Spinal cord (tissue), 10 donors: Measurements from ENCODE around the gene CYP1A2. TPM values are rescaled to one million over a fixed set of nuclear protein-coding genes. Genes with fewer than 3 reads are reported as not detected.
A peak's percentile ranks its signal among the peaks of the same experiment; 100 is the strongest.

ENCODE experiments used
- DNase-seq, 6 donors: peaks; one replicate each; pipeline versions ENCODE4 v3.0.0 to v3.0.0-alpha.2; 2013 to 2015; ENCODE audit warnings: low spot score in 6 of 6, low read depth in 4 of 6
- H3K27ac ChIP-seq: one replicate; pipeline ENCODE4 v1.5.1; 2013; ENCODE audit warnings: low read depth, low read length, control low read depth
- H3K27me3 ChIP-seq: one replicate; pipeline ENCODE4 v1.6.1; 2013; ENCODE audit warnings: low read length; ENCODE audit not compliant: control insufficient read depth, insufficient read depth
- H3K36me3 ChIP-seq: one replicate; pipeline ENCODE4 v1.6.1; 2013; ENCODE audit warnings: low read length; ENCODE audit not compliant: control insufficient read depth, insufficient read depth
- H3K4me1 ChIP-seq: one replicate; pipeline ENCODE4 v1.6.1; 2013; ENCODE audit warnings: low read length; ENCODE audit not compliant: control insufficient read depth, insufficient read depth
- H3K4me3 ChIP-seq: one replicate; pipeline ENCODE4 v1.5.1; 2013; ENCODE audit warnings: low read depth, low read length, control low read depth
- H3K9me3 ChIP-seq: one replicate; pipeline ENCODE4 v1.6.1; 2013; ENCODE audit warnings: low read length; ENCODE audit not compliant: control insufficient read depth, insufficient read depth
- WGBS: methylation state at CpG from one replicate; pipeline ENCODE4 v1.1.5; 2013; ENCODE audit warnings: missing lambda C conversion rate; ENCODE audit not compliant: insufficient coverage; 5-methylcytosine and 5-hydroxymethylcytosine counted together
- polyA plus RNA-seq, 2 donors: library from polyadenylated mRNA; unstranded; fragments of 120-200 nt; gene quantifications; one replicate each; pipeline ENCODE4 v1.2.1, GENCODE V29; 2013; ENCODE audit not compliant: insufficient read length in 2 of 2
- total RNA-seq, 2 donors: library from RNA; depleted of rRNA in 1 of 2; stranded (reverse); fragments of 120-200 nt in 1 of 2; fragments of >200 nt in 1 of 2; gene quantifications; one replicate each; pipeline versions ENCODE4 v1.2.3 to v1.2.4, GENCODE V29; 2013 to 2014
- donor health status: healthy.

Gene CYP1A2
- total and polyA plus RNA-seq, 4 donors, result 0.29 TPM; not detected in 3

DNA sequence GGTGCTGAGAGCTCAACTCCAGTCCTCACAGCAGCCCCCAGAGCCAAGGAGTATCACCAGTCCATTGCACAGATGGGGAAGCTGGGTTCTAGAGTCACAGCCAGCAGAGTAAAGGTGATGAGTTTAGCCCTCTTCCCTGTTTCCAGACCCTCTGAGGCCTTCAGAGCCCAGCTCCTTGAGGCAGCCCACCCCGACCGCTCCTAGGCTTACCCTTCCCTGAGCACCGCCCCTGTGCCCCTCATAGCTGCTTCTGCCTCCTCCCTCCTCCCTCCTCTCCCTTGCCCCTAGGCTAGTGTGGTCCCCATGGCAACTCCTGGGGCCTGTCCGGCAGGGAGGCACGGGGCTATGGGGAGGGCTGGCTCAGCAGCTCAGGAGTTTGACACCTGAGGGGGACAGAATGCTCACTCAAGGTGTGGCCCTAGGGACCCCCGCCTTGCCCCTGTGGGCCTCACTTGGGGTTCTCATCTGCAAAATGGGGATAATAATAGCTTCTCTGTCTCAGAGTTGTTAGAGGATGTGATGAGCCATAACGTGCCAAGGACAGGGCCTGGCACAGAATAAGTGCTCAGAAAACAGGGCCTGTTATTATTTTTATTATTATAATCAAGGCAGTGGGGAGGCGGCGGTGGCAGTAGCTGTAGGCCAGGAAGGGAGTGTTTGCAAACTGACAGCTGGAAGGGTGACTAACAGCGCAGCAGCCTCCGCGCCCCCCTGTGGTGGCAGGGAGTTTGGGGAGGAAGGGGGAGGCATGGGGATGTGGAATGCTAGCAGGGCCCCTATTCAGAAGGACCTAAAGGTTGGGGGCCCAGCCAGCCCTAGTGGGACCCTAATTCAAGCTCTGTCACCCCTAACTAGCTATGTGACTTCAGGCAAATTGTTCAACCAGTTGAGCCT lies 44.7 kb downstream of the CYP1A2 start:
- Histone ChIP-seq H3K27ac (no peak overlapping the region), H3K36me3 (peaks cover 44% of the 10 kb centered on the region), H3K27me3 (no peaks in the 10 kb centered on the region), H3K9me3 (no peaks in the 10 kb centered on the region), H3K4me3 (no peak overlapping the region), H3K4me1 (peaks cover 45% of the 10 kb centered on the region)
- DNase-seq, result no peak
- WGBS, result 64% methylated on average over 10 of the region's 12 CpGs

DNA sequence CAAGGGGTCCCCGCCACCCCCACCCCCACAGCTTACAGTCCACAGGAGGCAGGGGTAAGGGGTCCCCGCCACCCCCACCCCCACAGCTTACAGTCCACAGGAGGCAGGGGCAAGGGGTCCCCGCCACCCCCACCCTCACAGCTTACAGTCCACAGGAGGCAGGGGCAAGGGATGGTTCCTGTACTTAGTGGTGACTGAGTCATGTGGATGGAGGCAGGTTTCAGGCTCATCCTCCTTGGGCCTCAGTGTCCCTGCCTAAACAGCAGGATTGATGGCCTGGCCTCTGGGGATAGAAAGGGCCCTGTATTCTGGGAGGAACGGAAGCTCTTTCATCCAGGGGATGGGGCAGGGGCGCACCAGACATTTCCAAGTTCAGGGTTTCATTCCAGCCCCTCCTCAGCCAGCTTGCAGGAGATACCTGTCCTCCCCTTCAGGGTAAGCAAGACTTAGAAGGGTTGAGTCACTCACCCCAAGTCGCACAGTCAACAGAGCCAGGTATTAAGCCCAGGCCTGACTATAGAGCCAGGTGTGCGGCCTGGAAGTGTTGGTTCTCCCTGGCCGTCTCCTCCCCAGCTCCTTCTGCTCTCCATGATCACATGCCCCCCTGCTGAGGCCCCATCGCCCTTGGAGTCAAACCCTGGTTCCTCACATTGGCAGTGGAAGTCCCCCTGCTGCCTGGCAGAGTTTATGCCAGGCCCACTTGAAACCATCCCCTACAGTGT lies 45.8 kb downstream of the CYP1A2 start:
- Histone ChIP-seq H3K27ac (no peak overlapping the region), H3K4me3 (no peak overlapping the region), H3K36me3 (peaks cover 47% of the 10 kb centered on the region), H3K4me1 (peaks cover 36% of the 10 kb centered on the region), H3K9me3 (no peaks in the 10 kb centered on the region), H3K27me3 (no peaks in the 10 kb centered on the region)
- WGBS, result 85% methylated on average over 5 of the region's 9 CpGs
- DNase-seq, result no peak

DNA sequence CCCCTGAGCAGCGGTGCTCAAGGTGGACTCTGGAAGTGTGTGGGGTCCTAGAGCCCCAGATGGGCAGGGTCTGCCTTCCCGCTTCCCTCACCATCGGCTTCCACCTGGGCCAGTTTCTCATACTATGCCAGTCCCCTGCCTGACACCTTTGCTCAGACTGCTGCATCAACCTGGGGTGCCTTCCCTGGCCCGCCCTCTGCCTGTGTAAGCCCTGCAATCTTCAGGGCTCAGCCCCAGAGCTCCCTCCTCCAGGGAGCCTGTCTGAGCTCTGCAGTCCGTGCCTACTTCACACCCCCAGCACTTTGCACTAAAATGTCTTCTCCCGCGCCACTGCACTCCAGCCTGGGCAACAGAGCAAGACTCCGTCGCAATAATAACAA lies 46.3 kb downstream of the CYP1A2 start:
- peaks cover 47% of the 10 kb centered on the region for H3K36me3 ChIP-seq
- H3K4me1 ChIP-seq, result peaks cover 35% of the 10 kb centered on the region
- no peak overlapping the region for H3K27ac ChIP-seq
- 83% methylated on average over 5 of the region's 9 CpGs for WGBS
- H3K9me3 ChIP-seq, result no peaks in the 10 kb centered on the region
- DNase-seq, result no peak
- H3K27me3 ChIP-seq, result no peaks in the 10 kb centered on the region
- H3K4me3 ChIP-seq, result no peak overlapping the region

DNA sequence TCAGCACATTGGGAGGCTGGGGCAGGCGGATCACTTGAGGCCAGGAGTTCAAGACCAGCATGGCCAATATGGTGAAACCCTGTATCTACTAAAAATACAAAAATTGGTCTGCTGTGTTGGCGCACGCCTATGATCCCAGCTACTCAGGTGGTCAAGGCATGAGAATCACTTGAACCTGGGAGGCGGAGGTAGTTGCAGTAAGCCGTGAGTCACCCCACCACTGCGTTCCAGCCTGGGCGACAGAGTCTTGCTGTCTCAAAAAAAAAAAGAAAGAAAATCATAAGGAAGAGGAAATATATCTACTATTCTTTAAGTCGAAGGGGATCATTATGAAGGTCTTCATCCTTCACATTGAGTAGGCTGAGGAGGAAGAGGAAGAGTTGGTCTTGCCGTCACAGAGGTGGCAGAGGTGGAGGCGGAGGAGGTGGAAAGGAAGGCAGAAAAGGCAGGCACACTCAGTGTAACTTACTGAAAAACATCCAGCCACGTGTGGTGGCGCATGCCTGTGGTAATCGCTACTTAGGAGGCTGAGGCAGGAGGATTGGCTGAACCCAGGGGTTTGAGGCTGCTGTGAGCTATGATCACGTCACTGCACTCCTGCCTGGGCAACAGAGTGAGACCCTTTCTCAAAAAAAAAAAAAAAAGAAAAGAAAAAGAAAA lies 47.5 kb downstream of the CYP1A2 start:
- H3K4me1 ChIP-seq, result peaks cover 28% of the 10 kb centered on the region
- H3K9me3 ChIP-seq, result no peaks in the 10 kb centered on the region
- WGBS, result 96% methylated on average over 5 of the region's 14 CpGs
- no peak for DNase-seq
- peaks cover 50% of the 10 kb centered on the region for H3K36me3 ChIP-seq
- H3K27ac ChIP-seq, result no peak overlapping the region
- H3K27me3 ChIP-seq, result no peaks in the 10 kb centered on the region
- no peak overlapping the region for H3K4me3 ChIP-seq

DNA sequence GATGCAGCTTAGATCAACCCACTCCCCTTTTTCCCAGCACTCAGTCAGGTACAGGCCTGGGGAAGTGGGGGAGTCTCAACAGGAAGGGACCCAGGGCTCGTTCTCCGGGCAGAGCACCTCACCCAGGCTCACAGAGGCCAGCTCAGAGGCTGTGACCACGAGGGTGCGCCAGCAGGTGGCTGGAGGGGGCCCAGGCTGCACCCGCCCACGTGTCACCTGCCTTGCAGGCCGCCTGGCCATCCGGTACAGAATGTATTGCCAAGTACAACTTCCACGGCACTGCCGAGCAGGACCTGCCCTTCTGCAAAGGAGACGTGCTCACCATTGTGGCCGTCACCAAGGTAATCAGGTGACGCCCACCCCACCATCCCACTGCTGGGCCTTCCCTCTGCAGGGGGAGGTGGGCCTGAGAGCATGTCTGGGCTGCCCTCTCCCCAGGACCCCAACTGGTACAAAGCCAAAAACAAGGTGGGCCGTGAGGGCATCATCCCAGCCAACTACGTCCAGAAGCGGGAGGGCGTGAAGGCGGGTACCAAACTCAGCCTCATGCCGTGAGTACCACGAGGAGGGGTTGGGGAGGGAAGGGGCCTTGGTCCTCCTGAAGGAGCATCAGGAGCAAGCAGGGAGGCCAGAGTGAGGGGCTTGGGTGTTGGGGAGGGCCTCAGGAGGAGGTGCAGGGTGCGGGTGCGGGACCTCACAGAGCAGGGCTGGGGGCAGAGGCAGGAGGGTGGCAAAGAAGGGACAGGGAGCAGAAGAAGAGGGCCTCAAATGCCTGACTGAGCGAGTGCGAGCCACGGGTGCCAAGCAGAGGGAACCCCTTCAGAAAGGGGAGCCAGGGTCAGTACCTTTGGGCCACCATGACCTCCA lies 50.0 kb downstream of the CYP1A2 start:
- Histone ChIP-seq H3K4me1 (peaks cover 8% of the 10 kb centered on the region), H3K27ac (no peak overlapping the region), H3K9me3 (no peaks in the 10 kb centered on the region), H3K36me3 (peaks cover 72% of the 10 kb centered on the region), H3K27me3 (no peaks in the 10 kb centered on the region), H3K4me3 (no peak overlapping the region)
- WGBS, result 85% methylated on average over 24 of the region's 25 CpGs
- no peak for DNase-seq

DNA sequence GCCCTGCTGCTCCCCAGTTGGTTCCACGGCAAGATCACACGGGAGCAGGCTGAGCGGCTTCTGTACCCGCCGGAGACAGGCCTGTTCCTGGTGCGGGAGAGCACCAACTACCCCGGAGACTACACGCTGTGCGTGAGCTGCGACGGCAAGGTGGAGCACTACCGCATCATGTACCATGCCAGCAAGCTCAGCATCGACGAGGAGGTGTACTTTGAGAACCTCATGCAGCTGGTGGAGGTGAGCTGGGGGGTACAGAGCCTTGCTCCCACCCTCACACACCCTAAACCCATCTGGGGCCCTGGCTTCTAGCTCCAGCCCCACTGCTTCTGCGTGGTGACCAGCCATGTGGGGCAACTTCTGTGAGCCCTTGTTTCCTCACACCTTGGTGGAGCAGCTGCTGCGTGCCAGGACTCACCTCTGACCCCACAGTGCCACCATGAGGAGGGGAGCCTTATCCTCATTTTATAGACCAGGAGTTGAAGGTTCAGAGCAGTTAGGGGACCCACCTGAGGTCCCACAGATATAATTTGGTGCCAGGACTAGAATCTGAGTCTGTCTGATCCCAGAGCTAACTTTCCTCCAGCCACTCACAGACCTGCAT lies 50.7 kb downstream of the CYP1A2 start:
- Histone ChIP-seq H3K27ac (no peak overlapping the region), H3K27me3 (no peaks in the 10 kb centered on the region), H3K4me3 (no peak overlapping the region), H3K9me3 (no peaks in the 10 kb centered on the region), H3K36me3 (peaks cover 74% of the 10 kb centered on the region), H3K4me1 (peaks cover 7% of the 10 kb centered on the region)
- WGBS, result 94% methylated on average over 13 of the region's 16 CpGs
- DNase-seq, result no peak

DNA sequence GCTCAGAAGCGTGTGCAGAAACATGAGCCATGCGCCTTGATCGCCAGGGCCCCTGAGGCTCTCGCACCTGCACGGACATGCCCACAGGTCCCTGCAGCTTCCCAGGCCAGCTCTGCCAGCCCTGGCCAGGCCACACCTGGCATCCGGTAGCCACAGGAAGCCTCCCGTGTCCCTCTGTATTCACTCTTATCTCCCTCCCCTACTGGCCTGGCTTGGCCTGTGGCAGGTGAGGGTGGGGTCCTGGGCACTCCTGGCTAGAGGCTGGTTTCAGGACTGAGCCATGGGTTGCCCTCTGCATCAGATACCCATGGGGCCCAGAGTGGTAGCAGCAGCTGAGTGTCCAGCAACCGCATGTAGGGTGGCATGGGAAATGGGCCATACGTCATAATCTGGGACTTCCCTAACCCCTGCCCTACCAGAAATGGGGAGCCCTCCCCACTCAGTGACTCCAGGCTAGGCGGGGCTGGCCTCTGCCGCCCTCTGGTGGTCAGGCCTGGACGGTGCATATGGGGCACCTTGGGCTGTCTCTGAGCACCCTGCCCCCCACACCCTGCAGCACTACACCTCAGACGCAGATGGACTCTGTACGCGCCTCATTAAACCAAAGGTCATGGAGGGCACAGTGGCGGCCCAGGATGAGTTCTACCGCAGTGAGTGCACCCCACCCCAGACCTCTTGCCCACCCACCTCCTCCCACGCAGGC lies 51.4 kb downstream of the CYP1A2 start:
- peaks cover 68% of the 10 kb centered on the region for H3K36me3 ChIP-seq
- peak in 1 of 6 donors; percentile 53 for DNase-seq

DNA sequence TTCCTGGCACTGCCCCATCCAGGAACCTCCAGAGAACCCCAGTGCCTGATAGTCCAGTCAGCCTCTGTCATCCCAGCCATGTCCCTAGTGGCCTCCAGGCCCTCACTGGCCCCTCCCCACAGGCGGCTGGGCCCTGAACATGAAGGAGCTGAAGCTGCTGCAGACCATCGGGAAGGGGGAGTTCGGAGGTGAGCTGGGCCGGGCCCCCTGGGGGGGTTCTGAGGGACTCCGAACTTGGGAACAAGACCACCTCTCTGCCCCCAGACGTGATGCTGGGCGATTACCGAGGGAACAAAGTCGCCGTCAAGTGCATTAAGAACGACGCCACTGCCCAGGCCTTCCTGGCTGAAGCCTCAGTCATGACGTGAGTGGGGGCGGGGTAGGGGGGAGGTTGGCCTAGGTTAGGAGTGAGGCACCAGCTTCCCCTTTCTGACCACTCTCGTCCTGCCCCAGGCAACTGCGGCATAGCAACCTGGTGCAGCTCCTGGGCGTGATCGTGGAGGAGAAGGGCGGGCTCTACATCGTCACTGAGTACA lies 52.0 kb downstream of the CYP1A2 start:
- Histone ChIP-seq H3K36me3 (peaks cover 67% of the 10 kb centered on the region), H3K27me3 (no peaks in the 10 kb centered on the region), H3K4me3 (no peak overlapping the region), H3K4me1 (peaks cover 7% of the 10 kb centered on the region), H3K9me3 (no peaks in the 10 kb centered on the region), H3K27ac (no peak overlapping the region)
- 86% methylated on average over 17 of the region's 20 CpGs for WGBS
- DNase-seq, result no peak

More for the DNA sequence above, 51.4 kb downstream of the CYP1A2 start:
- WGBS, result 53% methylated on average over 16 of the region's 18 CpGs
- Histone ChIP-seq H3K27me3 (no peaks in the 10 kb centered on the region), H3K4me3 (no peak overlapping the region), H3K9me3 (no peaks in the 10 kb centered on the region), H3K4me1 (peaks cover 7% of the 10 kb centered on the region), H3K27ac (no peak overlapping the region)
